Measurements from ENCODE around the gene AIP. TPM values are rescaled to one million over a fixed set of nuclear protein-coding genes. Genes with fewer than 3 reads are reported as not detected.

Gene AIP
- total RNA-seq, 1 experiment from 2014 or later, result 40.8 TPM

DNA sequence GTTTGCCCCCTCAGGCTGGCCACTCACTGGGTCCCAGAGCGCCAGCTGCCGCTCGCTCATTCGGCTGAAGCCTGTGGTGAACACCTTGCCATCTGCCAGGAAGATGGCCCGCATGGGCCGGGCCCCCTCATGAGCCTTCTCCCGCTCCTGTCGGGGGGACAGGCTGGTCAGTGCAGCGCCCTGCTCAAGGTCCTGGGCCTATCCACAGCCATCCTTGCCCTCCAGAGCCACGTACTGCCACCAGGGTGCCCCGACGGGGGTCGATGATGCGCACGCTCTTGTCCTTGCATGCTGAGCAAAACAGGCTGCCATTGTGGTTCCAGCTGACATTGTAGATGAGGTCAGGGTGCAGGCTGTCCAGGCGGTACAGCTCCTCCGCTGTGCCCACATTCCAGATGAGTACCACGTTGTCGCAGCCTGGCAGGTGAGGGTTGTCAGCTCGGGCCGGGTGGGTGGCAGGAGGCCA, 41.7 kb upstream of the AIP start:
- Histone ChIP-seq H3K36me3 (replicated peaks; ENCODE audit: control insufficient read depth, insufficient read depth, low read length) (peaks cover 10% of the 10 kb centered on the region), H3K27me3 (ENCODE audit: control insufficient read depth, insufficient read depth, low read length) (no peaks in the 10 kb centered on the region), H3K4me3 (ENCODE audit: insufficient read depth, low read depth, low read length) (no peak overlapping the region)
- DNase-seq, result no peak

DNA sequence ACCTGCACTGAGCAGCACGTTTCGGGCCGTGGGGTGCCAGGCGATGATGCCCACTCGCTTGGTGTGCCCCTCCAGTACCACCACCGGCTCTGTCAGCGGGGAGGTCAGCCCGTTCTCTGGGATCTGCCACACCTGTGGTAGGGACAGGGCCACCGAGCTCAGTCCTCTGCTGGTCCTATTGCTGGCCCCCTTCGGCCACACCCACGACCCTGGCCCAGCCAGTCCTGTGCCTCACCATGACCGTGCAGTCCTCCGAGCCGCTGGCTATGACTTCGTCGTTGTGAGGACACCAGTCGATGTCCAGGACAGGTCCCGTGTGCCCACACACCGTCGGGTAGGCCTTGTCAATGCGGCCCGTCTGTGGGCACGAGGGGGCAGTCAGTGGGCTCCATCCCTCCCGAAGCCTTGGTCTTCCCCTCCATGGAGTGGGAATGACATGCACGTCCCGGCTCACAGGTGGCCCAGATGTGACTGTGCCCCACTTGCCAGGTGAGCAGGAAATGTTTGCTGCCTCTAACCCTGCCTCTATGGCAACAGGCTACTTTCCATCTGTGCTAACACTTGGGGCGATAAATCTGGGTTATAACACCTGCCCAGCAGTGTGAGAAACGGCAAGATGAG, 41.0 kb upstream of the AIP start:
- Histone ChIP-seq H3K27me3 (ENCODE audit: control insufficient read depth, insufficient read depth, low read length) (no peaks in the 10 kb centered on the region), H3K36me3 (replicated peaks; ENCODE audit: control insufficient read depth, insufficient read depth, low read length) (peaks cover 10% of the 10 kb centered on the region), H3K4me3 (ENCODE audit: insufficient read depth, low read depth, low read length) (no peak overlapping the region)
- DNase-seq, result no peak

DNA sequence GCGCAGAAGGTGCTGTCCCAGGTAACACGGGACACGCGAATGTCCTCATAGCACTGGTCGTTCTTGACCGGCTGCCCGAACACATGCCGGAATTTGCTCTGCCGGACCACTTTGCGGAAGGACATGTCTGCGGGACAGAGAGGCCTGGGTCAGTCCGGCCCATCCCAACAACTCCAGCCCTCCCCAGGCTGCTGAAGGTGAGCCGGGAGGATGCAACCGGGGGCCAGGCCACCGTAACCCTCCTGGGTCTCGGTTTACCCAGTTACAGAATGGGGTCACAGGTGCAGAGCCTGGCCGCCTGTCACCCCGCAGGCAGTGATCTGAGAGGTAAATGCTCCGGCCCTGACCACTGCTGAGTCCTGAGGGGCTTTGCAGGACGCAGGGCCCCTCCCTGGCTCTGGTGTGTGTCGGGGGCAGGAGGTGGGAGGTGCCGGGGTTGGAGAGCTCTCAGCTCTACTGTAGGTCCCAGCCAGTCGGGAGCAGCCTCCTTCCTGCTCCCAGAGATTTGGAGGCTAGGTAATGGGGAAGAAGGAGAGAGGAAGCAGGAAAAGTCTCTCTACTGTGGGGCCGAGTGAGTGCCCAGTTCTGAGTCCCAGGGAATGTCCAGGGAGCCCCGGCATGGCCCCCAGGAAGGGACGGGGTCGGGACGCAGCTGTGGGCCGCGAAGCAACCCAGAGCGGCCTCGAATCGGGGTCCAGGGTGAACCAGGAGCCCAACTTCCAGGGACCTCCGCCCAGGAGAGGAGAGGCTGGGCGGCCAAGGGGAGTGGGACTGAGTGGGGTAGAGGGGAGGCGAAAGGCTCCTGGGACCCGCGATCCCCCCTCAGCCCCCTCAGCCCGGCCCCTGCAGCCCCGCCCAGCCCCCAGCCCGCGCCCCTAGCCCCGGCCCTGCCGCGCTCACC, 40.1 kb upstream of the AIP start:
- Histone ChIP-seq H3K4me3 (ENCODE audit: insufficient read depth, low read depth, low read length) (peak overlapping the region; percentile 69), H3K27me3 (ENCODE audit: control insufficient read depth, insufficient read depth, low read length) (no peaks in the 10 kb centered on the region), H3K36me3 (replicated peaks; ENCODE audit: control insufficient read depth, insufficient read depth, low read length) (peaks cover 8% of the 10 kb centered on the region)
- peak; percentile 71 for DNase-seq

DNA sequence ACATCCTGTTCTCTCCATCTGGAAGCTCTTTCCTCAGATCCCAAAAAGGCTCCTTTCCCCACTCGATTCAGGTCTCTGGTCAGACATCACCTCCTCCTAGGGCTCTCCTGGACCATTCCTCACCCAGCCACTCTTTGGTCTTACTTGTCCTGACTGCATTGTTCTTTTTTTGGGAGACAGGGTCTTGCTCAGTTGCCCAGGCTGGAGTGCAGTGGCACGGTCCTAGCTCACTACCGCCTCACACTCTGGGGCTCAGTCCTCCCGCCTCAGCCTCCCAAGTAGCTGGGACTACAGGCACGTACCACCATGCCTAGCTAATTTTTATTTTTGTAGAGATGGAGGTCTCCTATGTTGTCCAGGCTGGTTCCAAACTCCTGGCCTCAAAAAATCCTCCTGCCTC, 37.3 kb upstream of the AIP start:
- peaks cover 8% of the 10 kb centered on the region for H3K36me3 ChIP-seq (replicated peaks; ENCODE audit: control insufficient read depth, insufficient read depth, low read length)
- H3K27me3 ChIP-seq (ENCODE audit: control insufficient read depth, insufficient read depth, low read length), result no peaks in the 10 kb centered on the region
- H3K4me3 ChIP-seq (ENCODE audit: insufficient read depth, low read depth, low read length), result no peak overlapping the region
- DNase-seq, result no peak

DNA sequence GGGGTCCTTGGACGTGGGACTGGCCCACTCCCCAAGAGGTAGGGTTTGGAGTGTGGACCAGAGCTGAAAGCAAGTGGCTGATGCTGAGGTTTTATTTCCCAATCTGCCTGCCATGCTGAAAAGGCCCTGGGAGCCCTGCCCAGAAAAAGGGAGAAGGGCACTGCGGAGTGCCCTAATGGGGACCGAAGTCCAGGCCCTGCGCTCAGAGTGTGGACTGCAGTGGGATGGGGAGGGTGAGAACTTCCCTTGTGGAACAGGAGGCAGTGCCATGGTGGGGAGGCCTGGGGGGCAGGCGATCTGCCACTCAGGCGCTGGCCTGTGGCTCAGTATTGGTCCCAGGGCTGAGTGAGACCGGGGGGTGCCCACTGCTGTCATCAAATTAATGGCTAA, 34.6 kb upstream of the AIP start:
- Histone ChIP-seq H3K4me3 (ENCODE audit: insufficient read depth, low read depth, low read length) (no peak overlapping the region), H3K27me3 (ENCODE audit: control insufficient read depth, insufficient read depth, low read length) (no peaks in the 10 kb centered on the region), H3K36me3 (replicated peaks; ENCODE audit: control insufficient read depth, insufficient read depth, low read length) (no peaks in the 10 kb centered on the region)
- no peak for DNase-seq

DNA sequence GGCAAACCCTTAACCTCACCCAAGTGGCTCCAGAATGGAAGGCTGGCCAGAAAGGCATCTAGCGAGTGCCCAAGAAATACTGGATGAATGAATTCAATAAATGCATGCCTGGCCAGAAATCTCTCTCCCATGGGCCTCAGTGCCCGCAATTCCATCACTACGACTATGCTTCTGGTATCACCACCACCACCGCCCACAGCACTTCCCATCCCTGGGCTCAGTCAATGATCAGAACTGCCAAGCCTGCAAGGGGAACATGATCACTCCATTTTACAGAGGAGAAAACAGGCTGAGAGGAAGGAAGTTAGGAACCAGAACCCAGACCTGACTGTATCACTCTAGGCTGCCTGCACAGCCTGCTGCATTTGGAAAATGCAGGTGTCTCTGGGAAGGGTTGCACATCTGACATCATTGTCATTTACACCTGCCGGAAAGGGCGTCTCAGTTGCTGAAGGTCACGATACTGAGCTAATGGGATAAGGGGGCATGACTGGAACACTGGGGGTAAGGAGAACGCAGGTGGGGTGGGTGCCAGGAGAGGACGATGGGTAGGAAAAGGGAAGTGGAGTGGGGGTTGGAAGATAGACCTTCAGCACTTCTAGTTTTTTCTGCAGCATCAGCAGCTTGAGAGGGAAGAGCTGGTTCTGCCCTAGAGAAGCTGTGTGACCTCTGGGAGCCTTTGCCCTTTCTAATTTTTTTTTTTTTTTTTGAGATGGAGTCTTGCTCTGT, 33.5 kb upstream of the AIP start:
- DNase-seq, result peak; percentile 25
- Histone ChIP-seq H3K27me3 (ENCODE audit: control insufficient read depth, insufficient read depth, low read length) (no peaks in the 10 kb centered on the region), H3K4me3 (ENCODE audit: insufficient read depth, low read depth, low read length) (no peak overlapping the region), H3K36me3 (replicated peaks; ENCODE audit: control insufficient read depth, insufficient read depth, low read length) (no peaks in the 10 kb centered on the region)

DNA sequence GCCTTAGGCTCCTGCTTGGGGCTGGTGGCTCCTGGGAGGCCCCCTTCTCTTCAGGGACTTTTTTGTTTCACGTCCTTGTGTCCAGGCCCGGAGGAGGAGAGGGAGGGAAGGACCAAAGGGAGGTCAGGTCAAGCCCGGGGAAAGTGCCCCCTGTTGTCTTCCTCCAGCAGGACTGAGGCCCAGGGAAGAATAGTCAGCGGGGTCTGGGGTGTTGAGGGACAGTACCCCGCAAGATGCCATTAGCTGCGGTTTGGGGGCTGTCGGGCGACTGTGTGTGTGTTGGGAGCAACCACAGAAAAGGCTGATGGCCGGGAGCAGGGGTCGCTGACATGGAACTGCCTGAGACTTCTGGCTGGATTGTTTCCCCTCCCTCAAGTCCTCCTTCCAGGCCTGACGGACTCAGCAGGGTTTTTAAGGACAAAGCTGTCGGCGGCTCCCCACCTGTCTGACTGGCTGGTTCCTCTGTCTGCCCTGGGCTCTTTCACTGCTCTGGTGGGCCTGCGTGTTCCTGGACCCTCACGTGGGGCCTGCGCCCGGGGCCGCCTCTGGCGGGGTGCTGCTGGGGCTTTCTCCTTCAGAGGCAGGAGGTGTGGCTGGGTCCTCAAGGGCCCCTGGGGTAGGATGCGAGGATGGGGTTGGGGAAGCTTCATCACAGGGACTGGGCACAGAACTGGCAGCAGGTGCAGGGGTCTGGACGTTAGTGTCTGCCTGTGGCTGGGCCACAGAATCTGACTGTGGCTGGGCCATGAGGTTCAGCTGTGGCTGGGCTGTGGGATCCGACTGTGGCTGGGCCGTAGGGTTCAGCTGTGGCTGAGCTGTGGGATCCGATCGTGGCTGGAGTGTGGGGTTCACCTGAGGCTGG, 31.8 kb upstream of the AIP start:
- Histone ChIP-seq H3K36me3 (replicated peaks; ENCODE audit: control insufficient read depth, insufficient read depth, low read length) (no peaks in the 10 kb centered on the region), H3K27me3 (ENCODE audit: control insufficient read depth, insufficient read depth, low read length) (no peaks in the 10 kb centered on the region), H3K4me3 (ENCODE audit: insufficient read depth, low read depth, low read length) (no peak overlapping the region)
- peak; percentile 62 for DNase-seq

DNA sequence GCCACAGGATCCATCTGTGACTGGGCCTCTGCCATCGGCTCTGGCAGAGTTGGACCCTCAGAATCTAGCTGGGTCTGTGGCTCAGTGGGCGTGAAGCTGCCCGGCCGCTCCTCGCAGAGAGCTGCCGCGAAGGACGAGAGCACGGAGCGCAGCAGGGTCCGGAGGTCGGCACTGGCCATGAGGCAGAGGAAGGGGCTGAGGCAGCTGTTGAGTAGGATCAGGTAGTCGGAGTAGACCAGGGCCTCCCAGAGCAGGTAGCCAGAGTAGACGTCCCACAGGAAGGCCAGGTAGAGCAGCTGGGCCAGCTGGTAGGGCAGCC, 31.2 kb upstream of the AIP start:
- Histone ChIP-seq H3K4me3 (ENCODE audit: insufficient read depth, low read depth, low read length) (no peak overlapping the region), H3K36me3 (replicated peaks; ENCODE audit: control insufficient read depth, insufficient read depth, low read length) (no peaks in the 10 kb centered on the region), H3K27me3 (ENCODE audit: control insufficient read depth, insufficient read depth, low read length) (no peaks in the 10 kb centered on the region)
- DNase-seq, result no peak

DNA sequence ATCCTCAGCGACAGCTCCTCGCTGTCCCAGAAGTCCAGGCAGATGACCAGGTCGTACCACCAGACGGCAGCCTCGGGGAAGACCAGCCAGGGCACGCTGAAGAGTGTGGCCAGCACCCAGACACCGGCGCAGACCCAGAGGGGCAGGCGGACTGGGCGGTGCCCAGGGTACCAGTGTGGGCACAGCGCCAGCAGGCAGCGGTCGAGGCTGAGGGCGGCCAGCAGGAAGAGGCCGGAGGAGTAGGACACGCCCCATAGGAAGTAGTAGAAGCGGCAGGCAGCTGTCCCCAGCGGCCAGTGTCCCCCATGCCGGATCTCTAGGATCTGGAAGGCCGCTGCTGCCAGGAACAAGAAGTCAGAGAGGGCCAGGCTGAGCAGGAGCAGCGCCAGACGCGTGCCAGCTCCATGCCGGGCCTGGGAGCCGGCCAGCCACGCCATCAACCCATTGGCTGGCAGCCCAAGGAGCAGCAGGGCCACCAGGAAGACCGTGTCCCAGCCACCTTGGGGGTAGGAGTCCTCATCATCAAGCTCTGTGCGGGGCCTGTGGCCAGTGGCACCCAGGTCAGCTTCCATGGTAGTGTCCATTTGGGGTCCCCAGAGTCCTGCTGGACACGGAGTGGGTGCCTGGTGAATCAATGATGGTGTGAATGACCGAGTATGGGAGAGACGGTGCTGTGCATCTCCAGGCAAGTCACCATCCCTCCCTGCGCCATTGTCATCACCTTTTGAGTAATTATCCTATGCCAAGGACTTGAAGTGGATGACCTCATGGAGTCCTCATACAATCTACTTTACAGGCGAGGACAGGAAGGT, 30.5 kb upstream of the AIP start, which contains the start of gene GPR152:
TSS of gene GPR152 (minus strand) at position 589 of the 812 bp plus-strand sequence. CDS start at position 584, 5 bp downstream.
- DNase-seq, result peak; percentile 55
- Histone ChIP-seq H3K27me3 (ENCODE audit: control insufficient read depth, insufficient read depth, low read length) (no peaks in the 10 kb centered on the region), H3K4me3 (ENCODE audit: insufficient read depth, low read depth, low read length) (no peak within 1 kb of the TSS), H3K36me3 (replicated peaks; ENCODE audit: control insufficient read depth, insufficient read depth, low read length) (no peaks in the 10 kb centered on the region)

DNA sequence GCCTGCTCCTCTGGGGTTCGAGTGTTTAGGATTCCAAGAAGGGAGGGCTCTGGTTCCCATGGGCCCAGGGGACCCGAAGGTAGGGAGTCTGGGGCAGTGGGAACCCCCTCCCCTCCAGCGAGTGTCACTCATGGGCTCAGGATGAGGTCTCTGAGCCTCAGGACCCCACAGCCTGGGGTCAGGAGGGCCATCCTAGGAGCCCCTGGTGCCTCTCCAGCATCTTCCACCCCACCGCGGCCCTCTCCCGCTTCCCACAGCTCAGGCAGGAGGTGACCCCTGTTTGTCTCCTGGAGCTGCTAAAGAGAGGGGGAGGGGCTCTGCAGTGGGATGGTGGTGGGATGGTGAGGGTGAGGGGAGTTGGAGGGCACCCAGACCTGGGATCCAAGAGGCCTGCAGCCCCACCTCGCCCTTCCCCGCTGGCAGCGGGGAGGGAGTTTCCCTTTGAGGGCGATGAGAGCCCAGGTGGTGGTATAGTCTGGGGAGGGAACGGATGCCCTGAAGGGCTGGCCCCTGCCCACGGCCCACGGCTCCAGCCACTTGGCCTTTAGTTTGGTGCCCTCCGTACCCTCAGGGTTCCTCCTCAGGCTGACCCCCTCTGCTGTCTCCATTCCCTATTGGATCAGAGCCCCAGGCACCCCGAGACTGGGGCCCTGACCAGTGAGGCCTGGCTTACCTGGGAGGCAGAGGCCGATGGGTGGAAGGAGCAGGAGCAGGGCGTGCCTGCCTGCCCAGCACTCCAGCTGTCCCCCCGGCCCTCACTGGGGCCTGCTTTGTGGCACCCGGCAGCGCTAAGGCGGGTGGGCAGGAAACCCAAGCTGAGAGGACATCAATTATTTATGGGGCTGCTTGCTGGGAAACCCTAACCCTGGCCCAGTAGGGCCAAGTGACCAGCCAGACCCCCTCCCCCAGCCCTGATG, 28.8 kb upstream of the AIP start:
- Histone ChIP-seq H3K4me3 (ENCODE audit: insufficient read depth, low read depth, low read length) (no peak overlapping the region), H3K27me3 (ENCODE audit: control insufficient read depth, insufficient read depth, low read length) (no peaks in the 10 kb centered on the region), H3K36me3 (replicated peaks; ENCODE audit: control insufficient read depth, insufficient read depth, low read length) (no peaks in the 10 kb centered on the region)
- peak; percentile 61 for DNase-seq

DNA sequence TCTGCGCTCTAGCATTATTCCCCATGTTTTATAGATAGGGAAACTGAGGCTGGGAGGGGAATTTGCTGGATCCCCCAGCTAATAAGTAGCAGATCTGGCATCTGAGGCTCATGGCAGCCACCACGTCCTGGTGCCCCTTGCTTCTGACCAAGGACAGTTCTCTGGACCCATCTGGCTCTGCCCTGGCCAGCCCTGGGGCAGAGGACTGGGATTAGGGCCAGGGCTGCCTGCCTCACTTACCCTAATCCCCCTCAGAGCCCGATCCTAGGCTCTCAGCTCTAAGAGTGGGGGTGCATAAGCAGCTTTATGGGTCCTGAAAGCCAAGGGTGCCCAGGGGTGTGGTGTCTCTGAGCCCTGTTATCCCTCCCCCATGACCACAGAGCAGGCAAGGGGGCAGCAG, 27.8 kb upstream of the AIP start, which contains the start of gene CABP4:
TSS of gene CABP4 (plus strand) at position 301 of the 400 bp plus-strand sequence. CDS start at position 371, 70 bp downstream.
- DNase-seq, result no peak
- no peak within 1 kb of the TSS for H3K4me3 ChIP-seq (ENCODE audit: insufficient read depth, low read depth, low read length)
- H3K36me3 ChIP-seq (replicated peaks; ENCODE audit: control insufficient read depth, insufficient read depth, low read length), result no peaks in the 10 kb centered on the region
- no peaks in the 10 kb centered on the region for H3K27me3 ChIP-seq (ENCODE audit: control insufficient read depth, insufficient read depth, low read length)

DNA sequence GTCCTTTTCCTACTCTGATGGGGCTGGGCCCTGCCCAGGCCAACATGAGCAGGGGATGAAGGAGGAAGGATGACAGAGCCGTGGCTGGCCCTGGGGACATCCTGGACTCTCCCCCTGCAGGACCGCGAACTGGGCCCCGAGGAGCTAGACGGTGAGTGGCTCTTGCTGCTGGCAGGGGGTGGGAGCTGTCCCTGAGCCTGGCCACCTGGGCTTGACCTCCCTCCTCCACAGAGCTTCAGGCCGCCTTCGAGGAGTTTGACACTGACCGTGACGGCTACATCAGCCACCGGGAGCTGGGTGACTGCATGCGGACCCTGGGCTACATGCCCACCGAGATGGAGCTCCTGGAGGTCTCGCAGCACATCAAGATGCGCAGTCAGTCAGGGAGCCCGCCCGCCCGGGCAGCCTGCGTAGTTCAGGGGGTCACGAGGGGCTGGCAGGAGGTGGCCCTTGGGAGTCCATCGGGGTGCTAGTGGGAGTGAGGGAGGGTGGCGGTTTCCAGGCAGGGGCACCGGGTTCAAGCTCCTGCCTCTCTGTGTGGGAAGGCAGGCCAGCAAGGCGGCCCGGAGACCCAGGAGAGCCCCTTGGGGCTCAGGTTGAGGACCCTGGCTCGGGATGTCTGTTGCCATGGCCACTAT, 26.6 kb upstream of the AIP start:
- Histone ChIP-seq H3K4me3 (ENCODE audit: insufficient read depth, low read depth, low read length) (no peak overlapping the region), H3K36me3 (replicated peaks; ENCODE audit: control insufficient read depth, insufficient read depth, low read length) (no peaks in the 10 kb centered on the region), H3K27me3 (ENCODE audit: control insufficient read depth, insufficient read depth, low read length) (no peaks in the 10 kb centered on the region)
- peak; percentile 64 for DNase-seq

Measured in H7 (cell line).